K562 (cell line): Measurements from ENCODE around the gene MAPK1IP1L. TPM values are rescaled to one million over a fixed set of nuclear protein-coding genes. Genes with fewer than 3 reads are reported as not detected.

Source experiments
- ADNP ChIP-seq: fragments of 200-800 bp; sonication (Bioruptor generic); IDR thresholded peaks from 2 replicates; pipeline ENCODE4 v1.6.1; 2016; ENCODE audit warnings: missing genetic modification characterization, missing compliant biosample characterization
- ESRRA ChIP-seq: fragments of 450-650 bp; IDR thresholded peaks from 2 replicates; pipeline ENCODE4 v1.6.1; 2014; ENCODE audit warnings: low read depth, mild to moderate bottlenecking, moderate library complexity, borderline replicate concordance
- HDAC1 ChIP-seq, 2 experiments: fragments of 450-650 bp; IDR thresholded peaks; 2 replicates each; pipeline ENCODE4 v1.6.1; 2016 to 2017; ENCODE audit warnings: inconsistent platforms in 1 of 2, mild to moderate bottlenecking in 1 of 2, moderate library complexity in 1 of 2
- ZNF184 ChIP-seq: sonication (generic); formaldehyde crosslinking; IDR thresholded peaks from 2 replicates; pipeline ENCODE4 v1.5.0; 2020; ENCODE audit warnings: missing genetic modification reagents
- ZNF408 ChIP-seq: fragments of 250-450 bp; sonication (Bioruptor Pico); IDR thresholded peaks from 2 replicates; pipeline ENCODE4 v1.4.0; 2020; ENCODE audit warnings: low read depth, mild to moderate bottlenecking, moderate library complexity
- polyA plus RNA-seq, 8 experiments: library from polyadenylated mRNA; depleted of rRNA in 4 of 8; stranded (reverse) in 5 of 8; unstranded in 3 of 8; fragments of >200 nt; fragmentation: Nextera tagmentation in 2 of 8; fragmentation: Illumina TruSeq in 1 of 8; extraction: Ambion mirVana in 2 of 8; extraction: Trizol in 1 of 8; gene quantifications; 2 replicates each; pipeline versions ENCODE4 v1.2.1 to v1.2.3, GENCODE V29; 2011 to 2014; ENCODE audit warnings: inconsistent platforms in 1 of 8, missing spikeins in 1 of 8
- total RNA-seq, 7 experiments: library from RNA; depleted of rRNA in 6 of 7; stranded (reverse); fragments of >200 nt in 6 of 7; fragmentation: Illumina TruSeq in 2 of 7; extraction: Trizol in 2 of 7; gene quantifications; 2 replicates each; pipeline versions ENCODE4 v1.2.1 to v1.2.3, GENCODE V29; 2011 to 2021; ENCODE audit warnings: low replicate concordance in 1 of 7
- TF ChIP-seq, protein P1 (sequence below): fragments of 450-650 bp; IDR thresholded peaks from 2 replicates; pipeline ENCODE4 v1.6.1; 2016; ENCODE audit warnings: antibody characterized with exemption
- TF ChIP-seq, protein P2 (sequence below), 3 experiments: fragments of 200-800 bp in 1 of 3; sonication (Bioruptor generic) in 1 of 3; sonication (generic) in 1 of 3; formaldehyde crosslinking in 1 of 3; IDR thresholded peaks; 2 replicates each; pipeline versions ENCODE4 v1.6.1 to v1.8.0; 2016 to 2022; ENCODE audit warnings: mild to moderate bottlenecking in 2 of 3, missing compliant biosample characterization in 2 of 3, missing genetic modification characterization in 2 of 3, missing genetic modification reagents in 1 of 3

MAPK1IP1L gene
- total and polyA plus RNA-seq, 9 of the 15 experiments (the other 6 are each of a cell fraction or from before 2014, with no cell fraction given), result 32.7 to 99.4 (median 49.8) TPM

DNA sequence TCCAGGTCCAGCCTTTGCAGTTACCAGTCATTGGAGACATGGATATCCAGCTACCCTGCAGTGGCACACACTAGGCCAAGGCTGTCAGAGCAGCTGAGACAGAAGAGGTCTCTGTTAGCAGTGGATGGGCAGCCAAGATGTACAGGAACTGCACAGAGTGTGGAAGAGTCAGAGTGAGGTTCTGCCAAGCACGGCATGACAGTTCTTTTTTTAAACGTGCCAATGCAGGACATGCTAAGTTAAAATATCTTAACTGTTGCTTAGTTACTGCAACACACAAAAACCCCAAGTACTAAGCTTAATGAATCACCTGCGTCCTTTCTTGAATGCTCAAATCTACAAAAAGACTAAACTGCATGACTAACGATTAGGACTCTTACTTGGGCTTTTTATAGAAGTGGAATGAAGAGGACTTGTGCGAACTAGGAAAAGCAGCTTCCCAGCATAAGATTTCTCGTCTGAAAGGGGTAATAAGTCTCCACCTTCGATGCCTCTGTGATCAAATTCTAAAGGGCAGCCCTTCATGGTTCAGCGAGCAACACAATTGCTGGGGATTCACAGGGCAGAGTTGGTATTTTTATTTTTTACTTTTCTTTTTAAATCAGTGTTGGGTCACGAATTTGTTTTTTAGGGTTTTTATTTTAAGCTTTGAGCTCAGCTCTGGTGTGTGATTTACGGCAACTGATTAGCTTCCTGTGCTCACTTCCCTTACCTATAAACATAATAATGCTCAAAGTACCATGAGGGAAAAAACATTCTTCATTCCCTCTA is 20.6 kb downstream of the MAPK1IP1L start (continued):
- TF ChIP-seq, protein P1, sequence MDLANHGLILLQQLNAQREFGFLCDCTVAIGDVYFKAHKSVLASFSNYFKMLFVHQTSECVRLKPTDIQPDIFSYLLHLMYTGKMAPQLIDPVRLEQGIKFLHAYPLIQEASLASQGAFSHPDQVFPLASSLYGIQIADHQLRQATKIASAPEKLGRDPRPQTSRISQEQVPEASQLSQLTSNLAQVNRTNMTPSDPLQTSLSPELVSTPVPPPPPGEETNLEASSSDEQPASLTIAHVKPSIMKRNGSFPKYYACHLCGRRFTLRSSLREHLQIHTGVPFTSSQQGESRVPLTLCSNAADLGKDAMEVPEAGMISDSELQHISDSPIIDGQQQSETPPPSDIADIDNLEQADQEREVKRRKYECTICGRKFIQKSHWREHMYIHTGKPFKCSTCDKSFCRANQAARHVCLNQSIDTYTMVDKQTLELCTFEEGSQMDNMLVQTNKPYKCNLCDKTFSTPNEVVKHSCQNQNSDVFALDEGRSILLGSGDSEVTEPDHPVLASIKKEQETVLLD, result no peak
- no peak for TF ChIP-seq HDAC1 (IDR thresholded peaks at IDR 0.05)
- TF ChIP-seq ESRRA, result no peak
- TF ChIP-seq ZNF184 (CRISPR knock-in tag), result no peak
- no peak for TF ChIP-seq ADNP (tag)
- no peak for TF ChIP-seq ZNF408
- TF ChIP-seq, protein P2, sequence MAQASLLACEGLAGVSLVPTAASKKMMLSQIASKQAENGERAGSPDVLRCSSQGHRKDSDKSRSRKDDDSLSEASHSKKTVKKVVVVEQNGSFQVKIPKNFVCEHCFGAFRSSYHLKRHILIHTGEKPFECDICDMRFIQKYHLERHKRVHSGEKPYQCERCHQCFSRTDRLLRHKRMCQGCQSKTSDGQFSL (CRISPR knock-in tag; IDR thresholded peaks at IDR 0.05), result no peak
- TF ChIP-seq, protein P2 (tag; IDR thresholded peaks at IDR 0.05), result no peak
- TF ChIP-seq, all 486 proteins: peak for 0
